H1 (cell line): Measurements from ENCODE around the gene CFAP141. TPM values are rescaled to one million over a fixed set of nuclear protein-coding genes. Genes with fewer than 3 reads are reported as not detected.
"Not testable (repeated sequence)": the region's sequence is repeated elsewhere in the genome, so short reads cannot be mapped to it uniquely, and the experiment has no call there.

ENCODE experiments used
- CTCF ChIA-PET: fragments of 300-600 bp; sonication (Branson Sonifier 250); formaldehyde crosslinking; loops from one replicate; lab custom pipeline; 2021; ENCODE audit not compliant: partially characterized antibody; lab: Charles Lee
- POLR2A ChIA-PET: fragments of 300-600 bp; sonication (Branson Sonifier 250); formaldehyde crosslinking; loops from one replicate; lab custom pipeline; 2021; ENCODE audit warnings: inconsistent platforms; ENCODE audit not compliant: partially characterized antibody; lab: Charles Lee
- DNase-seq, 2 experiments: peaks; one replicate each; pipeline versions ENCODE4 v3.0.0 to v3.0.0-alpha.2; 2010 to 2022; ENCODE audit warnings: low spot score in 2 of 2, low read depth in 1 of 2, mixed read lengths in 1 of 2
- FAIRE-seq: peaks from 2 replicates; lab custom pipeline; 2011; peaks lifted over from hg19 to GRCh38; lab: Jason Lieb, UNC
- H2AFZ ChIP-seq: 2 replicates; pipeline ENCODE4 v1.8.1; 2012; ENCODE audit warnings: low read length, inconsistent platforms
- H2AK5ac ChIP-seq: 2 replicates; pipeline ENCODE4 v1.6.1; 2013; ENCODE audit warnings: low read depth, low read length
- H2BK120ac ChIP-seq: replicated peaks from 2 replicates; pipeline ENCODE3; 2013; ENCODE audit warnings: low read depth, low read length, inconsistent platforms
- H2BK12ac ChIP-seq: 2 replicates; pipeline ENCODE4 v1.6.1; 2013; ENCODE audit warnings: low read depth, low read length
- H2BK15ac ChIP-seq: 2 replicates; pipeline ENCODE4 v1.6.1; 2013; ENCODE audit warnings: low read length
- H2BK20ac ChIP-seq: 2 replicates; pipeline ENCODE4 v1.6.1; 2013; ENCODE audit warnings: low read length
- H2BK5ac ChIP-seq: 2 replicates; pipeline ENCODE4 v1.6.1; 2013; ENCODE audit warnings: low read depth, low read length
- H3K14ac ChIP-seq: 2 replicates; pipeline ENCODE4 v1.6.1; 2013; ENCODE audit warnings: inconsistent platforms; ENCODE audit not compliant: insufficient read length
- H3K18ac ChIP-seq: 2 replicates; pipeline ENCODE4 v1.6.1; 2013; ENCODE audit warnings: low read length; ENCODE audit errors: extremely low read depth
- H3K23ac ChIP-seq: 2 replicates; pipeline ENCODE4 v1.6.1; 2013; ENCODE audit warnings: inconsistent platforms; ENCODE audit not compliant: insufficient read length
- H3K23me2 ChIP-seq: 2 replicates; pipeline ENCODE4 v1.6.1; 2013; ENCODE audit warnings: low read depth, low read length
- H3K27ac ChIP-seq: 2 replicates; pipeline ENCODE4 v1.6.1; 2011; ENCODE audit warnings: low read depth, low read length, inconsistent platforms
- H3K27me3 ChIP-seq, 4 experiments: replicated peaks in 1 of 4; 1 replicate in 1 of 4; 2 replicates in 3 of 4; pipeline versions ENCODE4 v1.6.1 to v1.8.1; 2011 to 2013; ENCODE audit warnings: low read length in 3 of 4, mild to moderate bottlenecking in 3 of 4, inconsistent platforms in 2 of 4, mixed read lengths in 2 of 4, moderate library complexity in 1 of 4; ENCODE audit not compliant: control insufficient read depth in 3 of 4, insufficient read depth in 3 of 4; ENCODE audit errors: extremely low read depth in 1 of 4
- H3K36me3 ChIP-seq, 4 experiments: 2 replicates each; pipeline versions ENCODE4 v1.6.1 to v1.8.1; 2011 to 2013; ENCODE audit warnings: mild to moderate bottlenecking in 4 of 4, low read length in 3 of 4, moderate library complexity in 2 of 4, control low read depth in 1 of 4, inconsistent platforms in 1 of 4; ENCODE audit not compliant: insufficient read depth in 4 of 4, control insufficient read depth in 2 of 4
- H3K4ac ChIP-seq: replicated peaks from 2 replicates; pipeline ENCODE3; 2013; ENCODE audit warnings: low read length, low read depth, mixed read lengths, inconsistent platforms; ENCODE audit not compliant: insufficient read length
- H3K4me1 ChIP-seq, 4 experiments: replicated peaks in 1 of 4; 1 replicate in 1 of 4; 2 replicates in 3 of 4; pipeline versions ENCODE4 v1.6.1 to v1.8.1; 2011 to 2013; ENCODE audit warnings: low read length in 3 of 4, inconsistent platforms in 2 of 4, mixed read lengths in 1 of 4; ENCODE audit not compliant: insufficient read depth in 4 of 4, control insufficient read depth in 3 of 4
- H3K4me2 ChIP-seq, 2 experiments: 2 replicates each; pipeline versions ENCODE4 v1.6.1 to v1.8.1; 2011 to 2013; ENCODE audit warnings: low read depth in 2 of 2, low read length in 2 of 2, control low read depth in 1 of 2, inconsistent platforms in 1 of 2, mild to moderate bottlenecking in 1 of 2; ENCODE audit not compliant: insufficient read depth in 1 of 2
- H3K4me3 ChIP-seq, 4 experiments: fragments of 200-600, 300-600 bp in 1 of 4; sonication (generic), shearing (Covaris generic), sonication (Bioruptor Twin) in 1 of 4; 2 replicates each; pipeline versions ENCODE4 v1.5.1 to v1.8.1; 2011 to 2016; ENCODE audit warnings: low read length in 4 of 4, low read depth in 3 of 4, control low read depth in 2 of 4, inconsistent platforms in 2 of 4, mild to moderate bottlenecking in 2 of 4, mixed read lengths in 1 of 4, moderate library complexity in 1 of 4; ENCODE audit not compliant: insufficient read depth in 2 of 4; ENCODE audit errors: extremely low read depth in 1 of 4
- H3K56ac ChIP-seq: replicated peaks from 2 replicates; pipeline ENCODE3; 2013; ENCODE audit warnings: low read depth, mild to moderate bottlenecking, mixed read lengths, low read length, inconsistent platforms; ENCODE audit not compliant: insufficient read length
- H3K79me1 ChIP-seq: 2 replicates; pipeline ENCODE4 v1.6.1; 2013; ENCODE audit warnings: low read depth, low read length, control low read depth
- H3K79me2 ChIP-seq, 2 experiments: 2 replicates each; pipeline versions ENCODE4 v1.6.1 to v1.8.1; 2012 to 2013; ENCODE audit warnings: low read length in 2 of 2, mild to moderate bottlenecking in 2 of 2, inconsistent platforms in 1 of 2; ENCODE audit not compliant: insufficient read depth in 2 of 2, control insufficient read depth in 1 of 2
- H3K9ac ChIP-seq, 4 experiments: replicated peaks in 1 of 4; 1 replicate in 1 of 4; 2 replicates in 3 of 4; pipeline versions ENCODE4 v1.6.1 to v1.8.1; 2011 to 2013; ENCODE audit warnings: low read depth in 3 of 4, low read length in 3 of 4, control low read depth in 2 of 4, mild to moderate bottlenecking in 2 of 4, moderate library complexity in 2 of 4, inconsistent platforms in 1 of 4; ENCODE audit errors: extremely low read depth in 1 of 4
- H3K9me3 ChIP-seq, 2 experiments: 2 replicates each; pipeline versions ENCODE4 v1.6.1 to v1.8.1; 2012 to 2013; ENCODE audit warnings: mild to moderate bottlenecking in 2 of 2, moderate library complexity in 2 of 2, control low read depth in 1 of 2, inconsistent platforms in 1 of 2, low read depth in 1 of 2, low read length in 1 of 2, mixed read lengths in 1 of 2; ENCODE audit not compliant: insufficient read depth in 2 of 2
- H4K20me1 ChIP-seq, 2 experiments: replicated peaks in 1 of 2; 2 replicates each; pipeline versions ENCODE3 to v1.8.1; 2011 to 2013; ENCODE audit warnings: inconsistent platforms in 2 of 2, low read length in 2 of 2, mild to moderate bottlenecking in 1 of 2; ENCODE audit not compliant: insufficient read depth in 2 of 2, control insufficient read depth in 1 of 2
- H4K5ac ChIP-seq: 2 replicates; pipeline ENCODE4 v1.6.1; 2013; ENCODE audit warnings: low read length, low read depth, mixed read lengths, inconsistent platforms; ENCODE audit not compliant: insufficient read length
- H4K8ac ChIP-seq: 2 replicates; pipeline ENCODE4 v1.8.0; 2013; ENCODE audit warnings: mild to moderate bottlenecking, moderate library complexity, low read length, inconsistent platforms; ENCODE audit not compliant: insufficient read depth; ENCODE audit errors: extremely low read depth
- H4K91ac ChIP-seq: replicated peaks from 2 replicates; pipeline ENCODE3; 2013; ENCODE audit warnings: low read length, mixed read lengths, inconsistent platforms; ENCODE audit not compliant: insufficient read length
- WGBS, 2 experiments: shearing (Covaris generic) in 1 of 2; methylation state at CpG; one replicate each; pipeline versions ENCODE4 v1.1.6 to v1.1.7; 2013 to 2015; ENCODE audit warnings: low lambda C conversion rate in 2 of 2, mixed read lengths in 2 of 2, inconsistent platforms in 1 of 2, low coverage in 1 of 2, missing lambda C conversion rate in 1 of 2; ENCODE audit not compliant: insufficient replicate concordance in 2 of 2, insufficient coverage in 1 of 2, insufficient read length in 1 of 2; ENCODE audit errors: extremely low coverage in 1 of 2, missing lambda C conversion rate in 1 of 2; 5-methylcytosine and 5-hydroxymethylcytosine counted together
- polyA plus RNA-seq, 7 experiments: library from polyadenylated mRNA; depleted of rRNA in 3 of 7; stranded (reverse) in 5 of 7; unstranded in 2 of 7; fragments of >200 nt in 5 of 7; fragments of 200-250 nt in 2 of 7; gene quantifications; 1 replicate in 5 of 7; 2 replicates in 1 of 7; 4 replicates in 1 of 7; pipeline versions ENCODE4 v1.2.1 to v1.2.3, GENCODE V29; 2011 to 2013; ENCODE audit warnings: missing spikeins in 2 of 7, mixed read lengths in 2 of 7
- total RNA-seq: library from RNA; stranded (reverse); fragmentation: NEBNext Ultra II Directional; extraction: Animal tissue kit (Norgen Biotek cat#: 25700); gene quantifications from 2 replicates; pipeline ENCODE4 v1.2.1, GENCODE V29; 2021

Gene CFAP141
- total and polyA plus RNA-seq, 2 of the 8 experiments (the other 6 are each of a cell fraction or from before 2014, with no cell fraction given), result not detected

DNA sequence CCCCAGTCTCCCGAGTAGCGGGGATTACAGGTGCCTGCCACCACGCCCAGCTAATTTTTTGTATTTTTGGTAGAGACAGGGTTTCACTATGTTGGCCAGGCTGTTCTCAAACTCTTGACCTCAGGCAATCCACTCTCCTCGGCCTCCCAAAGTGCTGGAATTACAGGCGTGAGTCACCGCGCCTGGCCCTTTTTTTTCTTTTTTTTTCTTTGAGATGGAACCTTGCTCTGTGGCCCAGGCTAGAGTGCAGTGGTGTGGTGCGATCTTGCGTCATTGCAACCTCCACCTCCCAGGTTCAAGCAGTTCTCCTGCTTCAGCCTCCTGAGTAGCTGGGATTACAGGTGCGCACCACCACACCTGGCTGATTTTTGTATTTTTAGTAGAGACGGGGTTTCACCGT, 27.0 kb upstream of the CFAP141 start:
- H2BK15ac ChIP-seq, H4K5ac ChIP-seq, H4K20me1 ChIP-seq, H3K56ac ChIP-seq, H3K27ac ChIP-seq, H3K23me2 ChIP-seq, H3K79me1 ChIP-seq, H3K4me3 ChIP-seq, H2BK5ac ChIP-seq, H3K27me3 ChIP-seq, H2AFZ ChIP-seq, H3K23ac ChIP-seq, H3K4ac ChIP-seq, H2AK5ac ChIP-seq, H3K4me1 ChIP-seq, H2BK120ac ChIP-seq, H3K4me2 ChIP-seq, H3K9ac ChIP-seq, H2BK12ac ChIP-seq, DNase-seq, H2BK20ac ChIP-seq, H3K18ac ChIP-seq, H4K91ac ChIP-seq, H4K8ac ChIP-seq, H3K14ac ChIP-seq, H3K9me3 ChIP-seq, CTCF ChIA-PET, FAIRE-seq: not testable (repeated sequence)
- WGBS, 2 experiments, result 97% methylated on average over 12 of the region's 12 CpGs; no CpG with 5 or more reads in 1 of the 2 experiments
- Histone ChIP-seq H3K79me2 (peaks cover 4 to 79% of the 10 kb centered on the region in 2 experiments; a peak in 3 of 4 replicates), H3K36me3 (peaks cover 43 to 90% (median 74%) of the 10 kb centered on the region in 4 experiments)
- POLR2A ChIA-PET, result interaction anchor here (0.7 to 1.0 kb wide), 2 partner anchors 36 to 582 kb away, joined by 3 read pairs; no protein-coding TSS in a partner anchor

DNA sequence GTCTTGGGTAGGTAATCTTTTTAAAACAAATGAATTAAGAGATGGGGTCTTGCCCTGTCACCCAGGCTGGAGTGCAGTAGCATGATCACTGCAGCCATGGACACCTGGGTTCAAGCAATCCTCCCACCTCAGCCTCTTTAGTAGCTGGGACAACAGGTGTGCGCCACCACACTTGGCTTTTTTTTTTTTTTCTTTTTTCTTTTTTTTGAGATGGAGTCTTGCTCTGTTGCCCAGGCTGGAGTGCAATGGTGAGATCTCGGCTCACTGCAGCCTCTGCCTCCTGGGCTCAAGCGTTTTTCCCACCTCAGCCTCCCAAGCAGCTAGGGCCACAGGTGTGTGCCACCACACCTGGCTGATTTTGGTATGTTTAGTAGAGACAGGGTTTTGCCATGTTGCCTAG, 25.0 kb upstream of the CFAP141 start:
- H3K4me3 ChIP-seq, H3K27ac ChIP-seq, H4K20me1 ChIP-seq, H2AK5ac ChIP-seq, FAIRE-seq, H3K9me3 ChIP-seq, H4K8ac ChIP-seq, H3K9ac ChIP-seq, H3K23ac ChIP-seq, H4K5ac ChIP-seq, H3K23me2 ChIP-seq, H2BK12ac ChIP-seq, H3K56ac ChIP-seq, H3K4ac ChIP-seq, H2BK15ac ChIP-seq, H2BK5ac ChIP-seq, H3K27me3 ChIP-seq, H2BK120ac ChIP-seq, H3K18ac ChIP-seq, H2BK20ac ChIP-seq, DNase-seq, H3K4me2 ChIP-seq, H3K4me1 ChIP-seq, H4K91ac ChIP-seq, H3K79me1 ChIP-seq, H2AFZ ChIP-seq, H3K14ac ChIP-seq: not testable (repeated sequence)
- POLR2A ChIA-PET, result interaction anchor here (0.8 to 1.7 kb wide), 5 partner anchors 11 to 40 kb away, joined by 3 to 6 read pairs (median 3); a partner anchor contains a TSS
- CTCF ChIA-PET, result interaction anchor here (0.8 to 1.6 kb wide), 3 partner anchors 12 to 244 kb away, joined by 3 to 4 read pairs (median 4); no protein-coding TSS in a partner anchor
- 98% methylated on average over 3 of the region's 3 CpGs; no CpG with 5 or more reads in 1 of the 2 experiments for WGBS, 2 experiments
- H3K36me3 ChIP-seq, result peaks cover 41 to 89% (median 69%) of the 10 kb centered on the region in 4 experiments
- peaks cover 4 to 77% of the 10 kb centered on the region in 2 experiments; a peak in 3 of 4 replicates for H3K79me2 ChIP-seq
